ENCODE results near the gene CDK12.

CDK12 gene

DNA sequence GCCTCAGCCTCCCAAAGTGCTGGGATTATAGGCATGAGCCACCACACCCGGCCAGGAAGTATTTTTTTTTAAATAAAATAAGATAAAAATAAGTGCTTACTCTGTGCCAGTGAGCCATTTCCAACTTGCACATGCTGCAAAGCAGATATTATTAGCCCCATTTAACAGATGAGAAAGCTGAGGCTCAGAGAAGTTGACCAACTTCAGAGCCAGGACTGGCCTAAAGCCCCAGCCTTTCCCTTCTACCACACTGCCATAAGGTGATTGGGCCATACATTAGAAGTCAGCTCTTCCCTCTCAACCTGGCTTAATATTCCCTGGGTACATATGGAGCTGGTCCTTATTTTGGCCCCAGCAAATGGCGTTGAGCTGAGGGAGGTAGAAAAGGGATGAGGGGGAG lies 121.4 kb downstream of the CDK12 start:
- DNase-seq (ENCODE audit: low read depth) = no peak
